GM12873 (cell line): ENCODE measurements around the gene LRP8.

Source experiments
- CTCF ChIP-seq: IDR thresholded peaks from 2 replicates; pipeline ENCODE4 v1.5.1; 2012; ENCODE audit warnings: low read depth, mild to moderate bottlenecking, moderate library complexity, low read length, control low read depth; ENCODE audit not compliant: insufficient read depth; ENCODE audit errors: missing control alignments

LRP8 gene

GRCh38 chr1:53337499-53337898 lies 9.6 kb upstream of the LRP8 start:
- no peak for TF ChIP-seq CTCF

GRCh38 chr1:53336146-53336545 lies 8.3 kb upstream of the LRP8 start:
- no peak for TF ChIP-seq CTCF

GRCh38 chr1:53335661-53336060 lies 7.8 kb upstream of the LRP8 start:
- TF ChIP-seq CTCF, result no peak

GRCh38 chr1:53334781-53335180 lies 6.9 kb upstream of the LRP8 start:
- no peak for TF ChIP-seq CTCF

- no peak for TF ChIP-seq CTCF
Observed at GRCh38 chr1:53334312-53334711, 6.4 kb upstream of the LRP8 start.

GRCh38 chr1:53332833-53333232 lies 5.0 kb upstream of the LRP8 start:
- TF ChIP-seq CTCF, result no peak

- no peak for TF ChIP-seq CTCF
Observed at GRCh38 chr1:53332186-53332564, 4.3 kb upstream of the LRP8 start.
